GM23338 (cell line): ENCODE measurements around the gene SYP. TPM values are rescaled to one million over a fixed set of nuclear protein-coding genes. Genes with fewer than 3 reads are reported as not detected.

Experiments used
- ATAC-seq: fragments of 200-7000 bp; cut with Tn5 transposase; 3 replicates; pipeline ENCODE4 v1.9.1; 2020
- DNase-seq: peaks from one replicate; pipeline ENCODE4 v3.0.0-alpha.2; 2015; ENCODE audit warnings: low spot score
- H2AFZ ChIP-seq: fragments of 200-600 bp; sonication (generic); 2 replicates; pipeline ENCODE4 v1.8.0; 2016; ENCODE audit warnings: antibody characterized with exemption, mild to moderate bottlenecking, moderate library complexity
- H3F3A ChIP-seq: fragments of 200-600 bp; sonication (generic); replicated peaks from 2 replicates; pipeline ENCODE4 v1.8.0; 2017; ENCODE audit warnings: antibody characterized with exemption, mixed run types, low read depth
- H3K27ac ChIP-seq: fragments of 200-600 bp; sonication (generic); 2 replicates; pipeline ENCODE4 v1.6.1; 2016; ENCODE audit warnings: low read depth
- H3K27me3 ChIP-seq: fragments of 200-600 bp; sonication (generic); 2 replicates; pipeline ENCODE4 v1.8.0; 2016; ENCODE audit warnings: mild to moderate bottlenecking, mixed run types, moderate library complexity; ENCODE audit not compliant: insufficient read depth
- H3K36me3 ChIP-seq: fragments of 200-600 bp; sonication (generic); 2 replicates; pipeline ENCODE4 v1.8.0; 2016; ENCODE audit warnings: mild to moderate bottlenecking; ENCODE audit not compliant: insufficient read depth
- H3K4me1 ChIP-seq: fragments of 200-600 bp; sonication (generic); 2 replicates; pipeline ENCODE4 v1.8.0; 2016; ENCODE audit warnings: mild to moderate bottlenecking, moderate library complexity; ENCODE audit not compliant: insufficient read depth
- H3K4me2 ChIP-seq: fragments of 200-600 bp; sonication (generic); 2 replicates; pipeline ENCODE4 v1.7.1; 2017; ENCODE audit warnings: mixed run types
- H3K4me3 ChIP-seq: fragments of 200-600 bp; sonication (generic); 2 replicates; pipeline ENCODE4 v1.6.1; 2016; ENCODE audit warnings: mixed run types
- H3K79me2 ChIP-seq: fragments of 200-600 bp; sonication (generic); replicated peaks from 2 replicates; pipeline ENCODE4 v1.8.0; 2017; ENCODE audit warnings: mild to moderate bottlenecking; ENCODE audit not compliant: insufficient read depth
- H3K9me2 ChIP-seq: fragments of 200-600 bp; sonication (generic); 2 replicates; pipeline ENCODE4 v1.8.0; 2017; ENCODE audit not compliant: insufficient read depth
- H4K20me1 ChIP-seq: fragments of 200-600 bp; sonication (generic); replicated peaks from 2 replicates; pipeline ENCODE4 v1.8.0; 2017; ENCODE audit warnings: mild to moderate bottlenecking; ENCODE audit not compliant: insufficient read depth
- H3K27ac Mint-ChIP-seq: 2 replicates; pipeline ENCODE4 v1.8.0; 2020; ENCODE audit warnings: inconsistent platforms, mild to moderate bottlenecking, moderate library complexity, mixed read lengths
- H3K27me3 Mint-ChIP-seq: 3 replicates; pipeline ENCODE4 v1.8.0; 2022; ENCODE audit warnings: low read depth, mild to moderate bottlenecking, moderate library complexity, mixed read lengths, inconsistent platforms; ENCODE audit not compliant: insufficient read depth, poor library complexity
- H3K36me3 Mint-ChIP-seq: 3 replicates; pipeline ENCODE4 v1.8.0; 2021; ENCODE audit warnings: low read depth, mild to moderate bottlenecking, inconsistent platforms, moderate library complexity, mixed read lengths
- H3K4me1 Mint-ChIP-seq: 3 replicates; pipeline ENCODE4 v1.8.0; 2020; ENCODE audit warnings: mild to moderate bottlenecking, inconsistent platforms, mixed read lengths
- H3K4me3 Mint-ChIP-seq: 3 replicates; pipeline ENCODE4 v1.8.0; 2021; ENCODE audit warnings: moderate library complexity, mild to moderate bottlenecking, inconsistent platforms, mixed read lengths
- H3K9me3 Mint-ChIP-seq: 3 replicates; pipeline ENCODE4 v1.8.0; 2020; ENCODE audit warnings: moderate library complexity, mild to moderate bottlenecking, inconsistent platforms, mixed read lengths
- CREB1 ChIP-seq: fragments of 250-450 bp; sonication (Bioruptor Pico); IDR thresholded peaks from 2 replicates; pipeline ENCODE4 v1.5.0; 2020; ENCODE audit warnings: low read depth, mild to moderate bottlenecking, moderate library complexity
- EZH2 ChIP-seq: fragments of 200-600 bp; sonication (generic); IDR thresholded peaks from one replicate; pipeline ENCODE4 v1.8.0; 2017; ENCODE audit warnings: antibody characterized with exemption, mild to moderate bottlenecking, low read depth; ENCODE audit not compliant: unreplicated experiment
- EZH2phosphoT487 ChIP-seq: fragments of 200-600 bp; sonication (generic); IDR thresholded peaks from one replicate; pipeline ENCODE4 v1.8.1; 2018; ENCODE audit warnings: antibody characterized with exemption; ENCODE audit not compliant: unreplicated experiment
- JUNB ChIP-seq: IDR thresholded peaks from one replicate; pipeline ENCODE4 v1.6.1; 2016; ENCODE audit warnings: antibody characterized with exemption; ENCODE audit not compliant: unreplicated experiment
- NANOG ChIP-seq: IDR thresholded peaks from 2 replicates; pipeline ENCODE4 v1.6.1; 2016; ENCODE audit warnings: antibody characterized with exemption, borderline replicate concordance
- POLR2AphosphoS5 ChIP-seq: IDR thresholded peaks from 2 replicates; pipeline ENCODE4 v1.6.1; 2016; ENCODE audit warnings: antibody characterized with exemption, low read depth
- STAT1 ChIP-seq: IDR thresholded peaks from one replicate; pipeline ENCODE4 v1.6.1; 2016; ENCODE audit warnings: antibody characterized with exemption; ENCODE audit not compliant: unreplicated experiment
- ZNF114 ChIP-seq: fragments of 250-450 bp; sonication (Bioruptor Pico); IDR thresholded peaks from 2 replicates; pipeline ENCODE4 v1.5.0; 2020; ENCODE audit warnings: mild to moderate bottlenecking, moderate library complexity
- ZNF331 ChIP-seq: fragments of 250-450 bp; sonication (Bioruptor Pico); IDR thresholded peaks from 2 replicates; pipeline ENCODE4 v1.5.0; 2020; ENCODE audit warnings: low read depth, mild to moderate bottlenecking, moderate library complexity
- polyA plus RNA-seq: library from polyadenylated mRNA; unstranded; fragments of >200 nt; fragmentation: Nextera tagmentation; extraction: Ambion mirVana; gene quantifications from 2 replicates; pipeline ENCODE4 v1.2.1, GENCODE V29; 2016
- total RNA-seq: library from RNA; depleted of rRNA; stranded (reverse); fragments of >200 nt; shearing (Covaris generic); gene quantifications from 2 replicates; pipeline ENCODE4 v1.2.3, GENCODE V29; 2014
- TF ChIP-seq, protein P1 (sequence below), 2 experiments: fragments of 200-600 bp in 1 of 2; sonication (generic) in 1 of 2; conservative IDR thresholded peaks; 2 replicates each; pipeline versions ENCODE4 v1.5.1 to v1.6.1; 2016 to 2017; ENCODE audit warnings: antibody characterized with exemption in 2 of 2, low read depth in 2 of 2, mild to moderate bottlenecking in 2 of 2, moderate library complexity in 1 of 2
- TF ChIP-seq, protein P2 (sequence below): IDR thresholded peaks from one replicate; pipeline ENCODE4 v1.6.1; 2018; ENCODE audit warnings: antibody characterized with exemption; ENCODE audit not compliant: unreplicated experiment
- TF ChIP-seq, protein P3 (sequence below): fragments of 250-450 bp; sonication (Bioruptor Pico); IDR thresholded peaks from 2 replicates; pipeline ENCODE4 v1.5.0; 2020; ENCODE audit warnings: mild to moderate bottlenecking, moderate library complexity
- TF ChIP-seq, protein P4 (sequence below): IDR thresholded peaks from 2 replicates; pipeline ENCODE4 v1.6.1; 2016; ENCODE audit warnings: antibody characterized with exemption

Gene SYP
- total and polyA plus RNA-seq, 2 experiments from 2014 or later: 3.7 to 9.1 TPM

DNA sequence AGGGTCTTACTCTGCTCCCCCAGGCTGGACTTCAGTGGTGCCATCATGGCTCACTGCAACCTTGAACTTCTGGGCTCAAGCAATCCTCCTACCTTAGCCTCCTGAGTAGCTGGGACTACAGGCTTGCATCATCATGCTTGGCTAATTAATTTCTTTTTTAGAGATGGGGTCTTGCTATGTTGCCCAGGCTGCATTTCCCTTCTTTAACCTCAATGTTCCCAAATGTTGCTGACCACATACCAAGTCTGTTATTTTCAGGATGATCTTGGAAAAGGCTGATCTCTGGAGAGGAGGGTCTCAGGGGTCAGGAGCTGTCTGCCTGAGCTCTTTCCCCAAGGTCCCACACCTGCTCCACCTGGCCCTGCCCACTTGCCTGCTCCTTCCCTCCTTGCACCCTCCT is 20.1 kb upstream of the SYP start:
- H3K9me2 ChIP-seq: no peaks in the 10 kb centered on the region
- no peaks in the 10 kb centered on the region for H3K79me2 ChIP-seq
- no peaks in the 10 kb centered on the region for H3K36me3 ChIP-seq
- Mint-ChIP-seq H3K27ac (no peak overlapping the region), H3K36me3 (no peaks in the 10 kb centered on the region), H3K4me1 (no peaks in the 10 kb centered on the region), H3K27me3 (peaks cover 1% of the 10 kb centered on the region), H3K9me3 (no peaks in the 10 kb centered on the region), H3K4me3 (no peak overlapping the region)
- H3K4me2 ChIP-seq: no peak overlapping the region
- no peaks in the 10 kb centered on the region for H3F3A ChIP-seq
- no peak for DNase-seq
- no peaks in the 10 kb centered on the region for H3K27me3 ChIP-seq
- ATAC-seq: no peak
- no peak overlapping the region for H3K4me3 ChIP-seq
- H2AFZ ChIP-seq: no peak overlapping the region
- H4K20me1 ChIP-seq: no peaks in the 10 kb centered on the region
- H3K27ac ChIP-seq: no peak overlapping the region
- TF ChIP-seq, protein P1, sequence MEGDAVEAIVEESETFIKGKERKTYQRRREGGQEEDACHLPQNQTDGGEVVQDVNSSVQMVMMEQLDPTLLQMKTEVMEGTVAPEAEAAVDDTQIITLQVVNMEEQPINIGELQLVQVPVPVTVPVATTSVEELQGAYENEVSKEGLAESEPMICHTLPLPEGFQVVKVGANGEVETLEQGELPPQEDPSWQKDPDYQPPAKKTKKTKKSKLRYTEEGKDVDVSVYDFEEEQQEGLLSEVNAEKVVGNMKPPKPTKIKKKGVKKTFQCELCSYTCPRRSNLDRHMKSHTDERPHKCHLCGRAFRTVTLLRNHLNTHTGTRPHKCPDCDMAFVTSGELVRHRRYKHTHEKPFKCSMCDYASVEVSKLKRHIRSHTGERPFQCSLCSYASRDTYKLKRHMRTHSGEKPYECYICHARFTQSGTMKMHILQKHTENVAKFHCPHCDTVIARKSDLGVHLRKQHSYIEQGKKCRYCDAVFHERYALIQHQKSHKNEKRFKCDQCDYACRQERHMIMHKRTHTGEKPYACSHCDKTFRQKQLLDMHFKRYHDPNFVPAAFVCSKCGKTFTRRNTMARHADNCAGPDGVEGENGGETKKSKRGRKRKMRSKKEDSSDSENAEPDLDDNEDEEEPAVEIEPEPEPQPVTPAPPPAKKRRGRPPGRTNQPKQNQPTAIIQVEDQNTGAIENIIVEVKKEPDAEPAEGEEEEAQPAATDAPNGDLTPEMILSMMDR (conservative IDR thresholded peaks at IDR 0.05; ENCODE audit: low read depth in 2 of 2): no peak
- TF ChIP-seq EZH2phosphoT487: no peak
- TF ChIP-seq, protein P2, sequence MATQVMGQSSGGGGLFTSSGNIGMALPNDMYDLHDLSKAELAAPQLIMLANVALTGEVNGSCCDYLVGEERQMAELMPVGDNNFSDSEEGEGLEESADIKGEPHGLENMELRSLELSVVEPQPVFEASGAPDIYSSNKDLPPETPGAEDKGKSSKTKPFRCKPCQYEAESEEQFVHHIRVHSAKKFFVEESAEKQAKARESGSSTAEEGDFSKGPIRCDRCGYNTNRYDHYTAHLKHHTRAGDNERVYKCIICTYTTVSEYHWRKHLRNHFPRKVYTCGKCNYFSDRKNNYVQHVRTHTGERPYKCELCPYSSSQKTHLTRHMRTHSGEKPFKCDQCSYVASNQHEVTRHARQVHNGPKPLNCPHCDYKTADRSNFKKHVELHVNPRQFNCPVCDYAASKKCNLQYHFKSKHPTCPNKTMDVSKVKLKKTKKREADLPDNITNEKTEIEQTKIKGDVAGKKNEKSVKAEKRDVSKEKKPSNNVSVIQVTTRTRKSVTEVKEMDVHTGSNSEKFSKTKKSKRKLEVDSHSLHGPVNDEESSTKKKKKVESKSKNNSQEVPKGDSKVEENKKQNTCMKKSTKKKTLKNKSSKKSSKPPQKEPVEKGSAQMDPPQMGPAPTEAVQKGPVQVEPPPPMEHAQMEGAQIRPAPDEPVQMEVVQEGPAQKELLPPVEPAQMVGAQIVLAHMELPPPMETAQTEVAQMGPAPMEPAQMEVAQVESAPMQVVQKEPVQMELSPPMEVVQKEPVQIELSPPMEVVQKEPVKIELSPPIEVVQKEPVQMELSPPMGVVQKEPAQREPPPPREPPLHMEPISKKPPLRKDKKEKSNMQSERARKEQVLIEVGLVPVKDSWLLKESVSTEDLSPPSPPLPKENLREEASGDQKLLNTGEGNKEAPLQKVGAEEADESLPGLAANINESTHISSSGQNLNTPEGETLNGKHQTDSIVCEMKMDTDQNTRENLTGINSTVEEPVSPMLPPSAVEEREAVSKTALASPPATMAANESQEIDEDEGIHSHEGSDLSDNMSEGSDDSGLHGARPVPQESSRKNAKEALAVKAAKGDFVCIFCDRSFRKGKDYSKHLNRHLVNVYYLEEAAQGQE: no peak
- no peak for TF ChIP-seq JUNB
- TF ChIP-seq NANOG: no peak
- TF ChIP-seq STAT1: no peak
- no peak for TF ChIP-seq ZNF114 (CRISPR knock-in tag)
- TF ChIP-seq, protein P3, sequence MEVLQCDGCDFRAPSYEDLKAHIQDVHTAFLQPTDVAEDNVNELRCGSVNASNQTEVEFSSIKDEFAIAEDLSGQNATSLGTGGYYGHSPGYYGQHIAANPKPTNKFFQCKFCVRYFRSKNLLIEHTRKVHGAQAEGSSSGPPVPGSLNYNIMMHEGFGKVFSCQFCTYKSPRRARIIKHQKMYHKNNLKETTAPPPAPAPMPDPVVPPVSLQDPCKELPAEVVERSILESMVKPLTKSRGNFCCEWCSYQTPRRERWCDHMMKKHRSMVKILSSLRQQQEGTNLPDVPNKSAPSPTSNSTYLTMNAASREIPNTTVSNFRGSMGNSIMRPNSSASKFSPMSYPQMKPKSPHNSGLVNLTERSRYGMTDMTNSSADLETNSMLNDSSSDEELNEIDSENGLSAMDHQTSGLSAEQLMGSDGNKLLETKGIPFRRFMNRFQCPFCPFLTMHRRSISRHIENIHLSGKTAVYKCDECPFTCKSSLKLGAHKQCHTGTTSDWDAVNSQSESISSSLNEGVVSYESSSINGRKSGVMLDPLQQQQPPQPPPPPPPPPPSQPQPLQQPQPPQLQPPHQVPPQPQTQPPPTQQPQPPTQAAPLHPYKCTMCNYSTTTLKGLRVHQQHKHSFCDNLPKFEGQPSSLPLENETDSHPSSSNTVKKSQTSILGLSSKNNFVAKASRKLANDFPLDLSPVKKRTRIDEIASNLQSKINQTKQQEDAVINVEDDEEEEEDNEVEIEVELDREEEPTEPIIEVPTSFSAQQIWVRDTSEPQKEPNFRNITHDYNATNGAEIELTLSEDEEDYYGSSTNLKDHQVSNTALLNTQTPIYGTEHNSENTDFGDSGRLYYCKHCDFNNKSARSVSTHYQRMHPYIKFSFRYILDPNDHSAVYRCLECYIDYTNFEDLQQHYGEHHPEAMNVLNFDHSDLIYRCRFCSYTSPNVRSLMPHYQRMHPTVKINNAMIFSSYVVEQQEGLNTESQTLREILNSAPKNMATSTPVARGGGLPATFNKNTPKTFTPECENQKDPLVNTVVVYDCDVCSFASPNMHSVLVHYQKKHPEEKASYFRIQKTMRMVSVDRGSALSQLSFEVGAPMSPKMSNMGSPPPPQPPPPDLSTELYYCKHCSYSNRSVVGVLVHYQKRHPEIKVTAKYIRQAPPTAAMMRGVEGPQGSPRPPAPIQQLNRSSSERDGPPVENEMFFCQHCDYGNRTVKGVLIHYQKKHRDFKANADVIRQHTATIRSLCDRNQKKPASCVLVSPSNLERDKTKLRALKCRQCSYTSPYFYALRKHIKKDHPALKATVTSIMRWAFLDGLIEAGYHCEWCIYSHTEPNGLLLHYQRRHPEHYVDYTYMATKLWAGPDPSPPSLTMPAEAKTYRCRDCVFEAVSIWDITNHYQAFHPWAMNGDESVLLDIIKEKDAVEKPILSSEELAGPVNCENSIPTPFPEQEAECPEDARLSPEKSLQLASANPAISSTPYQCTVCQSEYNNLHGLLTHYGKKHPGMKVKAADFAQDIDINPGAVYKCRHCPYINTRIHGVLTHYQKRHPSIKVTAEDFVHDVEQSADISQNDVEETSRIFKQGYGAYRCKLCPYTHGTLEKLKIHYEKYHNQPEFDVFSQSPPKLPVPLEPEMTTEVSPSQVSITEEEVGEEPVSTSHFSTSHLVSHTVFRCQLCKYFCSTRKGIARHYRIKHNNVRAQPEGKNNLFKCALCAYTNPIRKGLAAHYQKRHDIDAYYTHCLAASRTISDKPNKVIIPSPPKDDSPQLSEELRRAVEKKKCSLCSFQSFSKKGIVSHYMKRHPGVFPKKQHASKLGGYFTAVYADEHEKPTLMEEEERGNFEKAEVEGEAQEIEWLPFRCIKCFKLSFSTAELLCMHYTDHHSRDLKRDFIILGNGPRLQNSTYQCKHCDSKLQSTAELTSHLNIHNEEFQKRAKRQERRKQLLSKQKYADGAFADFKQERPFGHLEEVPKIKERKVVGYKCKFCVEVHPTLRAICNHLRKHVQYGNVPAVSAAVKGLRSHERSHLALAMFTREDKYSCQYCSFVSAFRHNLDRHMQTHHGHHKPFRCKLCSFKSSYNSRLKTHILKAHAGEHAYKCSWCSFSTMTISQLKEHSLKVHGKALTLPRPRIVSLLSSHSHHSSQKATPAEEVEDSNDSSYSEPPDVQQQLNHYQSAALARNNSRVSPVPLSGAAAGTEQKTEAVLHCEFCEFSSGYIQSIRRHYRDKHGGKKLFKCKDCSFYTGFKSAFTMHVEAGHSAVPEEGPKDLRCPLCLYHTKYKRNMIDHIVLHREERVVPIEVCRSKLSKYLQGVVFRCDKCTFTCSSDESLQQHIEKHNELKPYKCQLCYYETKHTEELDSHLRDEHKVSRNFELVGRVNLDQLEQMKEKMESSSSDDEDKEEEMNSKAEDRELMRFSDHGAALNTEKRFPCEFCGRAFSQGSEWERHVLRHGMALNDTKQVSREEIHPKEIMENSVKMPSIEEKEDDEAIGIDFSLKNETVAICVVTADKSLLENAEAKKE (CRISPR knock-in tag): no peak
- TF ChIP-seq, protein P4, sequence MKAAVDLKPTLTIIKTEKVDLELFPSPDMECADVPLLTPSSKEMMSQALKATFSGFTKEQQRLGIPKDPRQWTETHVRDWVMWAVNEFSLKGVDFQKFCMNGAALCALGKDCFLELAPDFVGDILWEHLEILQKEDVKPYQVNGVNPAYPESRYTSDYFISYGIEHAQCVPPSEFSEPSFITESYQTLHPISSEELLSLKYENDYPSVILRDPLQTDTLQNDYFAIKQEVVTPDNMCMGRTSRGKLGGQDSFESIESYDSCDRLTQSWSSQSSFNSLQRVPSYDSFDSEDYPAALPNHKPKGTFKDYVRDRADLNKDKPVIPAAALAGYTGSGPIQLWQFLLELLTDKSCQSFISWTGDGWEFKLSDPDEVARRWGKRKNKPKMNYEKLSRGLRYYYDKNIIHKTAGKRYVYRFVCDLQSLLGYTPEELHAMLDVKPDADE: no peak
- no peak for TF ChIP-seq POLR2AphosphoS5
- no peak for TF ChIP-seq ZNF331
- TF ChIP-seq CREB1 (CRISPR knock-in tag): no peak
- no peak for TF ChIP-seq EZH2
- no peaks in the 10 kb centered on the region for H3K4me1 ChIP-seq
